Lower leg skin (tissue), 4 donors: Measurements from ENCODE around the gene NCEH1. TPM values are rescaled to one million over a fixed set of nuclear protein-coding genes. Genes with fewer than 3 reads are reported as not detected.
"Not testable (repeated sequence)": the region's sequence is repeated elsewhere in the genome, so short reads cannot be mapped to it uniquely, and the experiment has no call there.

ENCODE experiments used
- DNase-seq, 2 donors: peaks; one replicate each; pipeline ENCODE4 v3.0.0-alpha.2; 2019; ENCODE audit warnings: low spot score in 2 of 2
- H3K4me3 ChIP-seq: fragments of 200-600 bp; sonication (generic); 2 replicates; pipeline ENCODE4 v1.5.1; 2017; ENCODE audit warnings: mild to moderate bottlenecking, low read depth; ENCODE audit not compliant: poor library complexity, severe bottlenecking
- CTCF ChIP-seq, 3 donors: fragments of 450-650 bp; IDR thresholded peaks; one replicate each; pipeline ENCODE4 v1.5.1; 2016; ENCODE audit warnings: antibody characterized with exemption in 3 of 3, mild to moderate bottlenecking in 3 of 3, moderate library complexity in 2 of 3
- POLR2A ChIP-seq, 2 donors: fragments of 450-650 bp; IDR thresholded peaks; one replicate each; pipeline ENCODE4 v1.6.1; 2016 to 2017; ENCODE audit warnings: antibody characterized with exemption in 2 of 2, mild to moderate bottlenecking in 1 of 2, moderate library complexity in 1 of 2
- WGBS, 2 donors: methylation state at CpG; one replicate each; pipeline ENCODE4 v1.1.5; 2018; 5-methylcytosine and 5-hydroxymethylcytosine counted together
- intact Hi-C: fragments of 100-400 bp; cut with DNase I; formaldehyde crosslinking; loops from one replicate; pipeline ENCODE4 v1.15.0; 2023; ENCODE audit warnings: low total_unique reads
- total RNA-seq, 4 donors: library from RNA; depleted of rRNA; stranded (reverse); fragments of >200 nt; gene quantifications; one replicate each; pipeline ENCODE4 v1.1.0, GENCODE V29; 2016

NCEH1 gene
- total RNA-seq, 4 donors from 2014 or later, result 2.1 to 7.8 (median 6.3) TPM

GRCh38 chr3:172596394-172596706 lies 114.5 kb downstream of the NCEH1 start:
- no peak overlapping the region for H3K4me3 ChIP-seq

GRCh38 chr3:172595664-172596393 lies 115.0 kb downstream of the NCEH1 start:
- no peak for TF ChIP-seq POLR2A (IDR thresholded peaks at IDR 0.05)
- TF ChIP-seq CTCF (IDR thresholded peaks at IDR 0.05), result peak in 1 of 3 donors; percentile 85
- no peak overlapping the region for H3K4me3 ChIP-seq
- intact Hi-C loops, result loop anchor here (5.0 kb wide), 1 partner anchor 104 kb away; no protein-coding TSS in a partner anchor
- 2 to 11% methylated on average over 7 of the region's 7 CpGs for WGBS, 2 donors
- DNase-seq, result peak in 1 of 2 donors; percentile 52

More at GRCh38 chr3:172596394-172596706, 114.5 kb downstream of the NCEH1 start:
- DNase-seq, result no peak
- intact Hi-C loops, result loop anchor here (5.0 kb wide), 1 partner anchor 104 kb away; no protein-coding TSS in a partner anchor
- 36 to 37% methylated on average over 2 of the region's 2 CpGs for WGBS, 2 donors
- TF ChIP-seq POLR2A (IDR thresholded peaks at IDR 0.05) (no peak), CTCF (IDR thresholded peaks at IDR 0.05) (no peak)

DNA sequence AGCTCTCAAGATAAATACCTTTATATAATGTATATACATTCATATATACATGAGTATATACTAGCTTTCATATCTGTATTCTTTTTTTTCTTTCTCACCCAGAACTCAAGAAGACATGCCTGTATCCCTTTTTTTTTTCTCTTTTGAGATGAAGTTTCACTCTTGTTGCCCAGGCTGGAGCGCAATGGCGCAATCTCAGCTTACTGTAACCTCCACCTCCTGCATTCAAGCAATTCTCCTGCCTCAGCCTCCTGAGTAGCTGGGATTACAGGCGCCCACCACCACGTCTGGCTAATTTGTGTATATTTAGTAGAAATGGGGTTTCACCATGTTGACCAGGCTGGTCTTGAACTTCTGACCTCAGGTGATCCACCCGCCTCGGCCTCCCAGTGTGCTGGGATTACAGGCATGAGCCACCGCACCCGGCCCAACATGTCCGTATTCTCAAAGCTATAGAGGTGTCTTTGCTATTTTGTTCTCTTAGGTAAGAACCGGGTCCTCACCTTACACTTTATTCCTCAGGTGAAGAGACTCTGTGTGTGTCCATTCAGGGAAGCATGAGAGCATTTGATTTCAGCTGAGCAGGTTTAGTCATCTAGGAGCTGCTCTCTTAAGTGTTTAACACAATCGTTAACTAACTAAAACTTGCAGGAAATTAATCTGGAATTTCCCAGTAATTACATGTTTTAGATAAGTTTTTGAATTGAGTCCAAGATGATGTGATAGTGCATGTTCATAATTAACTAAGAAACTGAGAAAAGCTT lies 115.8 kb downstream of the NCEH1 start:
- 49 to 63% methylated on average over 11 of the region's 11 CpGs for WGBS, 2 donors
- not testable (repeated sequence) for H3K4me3 ChIP-seq, DNase-seq
- intact Hi-C loops, result loop anchor here (5.0 kb wide), 1 partner anchor 103 kb away; no protein-coding TSS in a partner anchor

DNA sequence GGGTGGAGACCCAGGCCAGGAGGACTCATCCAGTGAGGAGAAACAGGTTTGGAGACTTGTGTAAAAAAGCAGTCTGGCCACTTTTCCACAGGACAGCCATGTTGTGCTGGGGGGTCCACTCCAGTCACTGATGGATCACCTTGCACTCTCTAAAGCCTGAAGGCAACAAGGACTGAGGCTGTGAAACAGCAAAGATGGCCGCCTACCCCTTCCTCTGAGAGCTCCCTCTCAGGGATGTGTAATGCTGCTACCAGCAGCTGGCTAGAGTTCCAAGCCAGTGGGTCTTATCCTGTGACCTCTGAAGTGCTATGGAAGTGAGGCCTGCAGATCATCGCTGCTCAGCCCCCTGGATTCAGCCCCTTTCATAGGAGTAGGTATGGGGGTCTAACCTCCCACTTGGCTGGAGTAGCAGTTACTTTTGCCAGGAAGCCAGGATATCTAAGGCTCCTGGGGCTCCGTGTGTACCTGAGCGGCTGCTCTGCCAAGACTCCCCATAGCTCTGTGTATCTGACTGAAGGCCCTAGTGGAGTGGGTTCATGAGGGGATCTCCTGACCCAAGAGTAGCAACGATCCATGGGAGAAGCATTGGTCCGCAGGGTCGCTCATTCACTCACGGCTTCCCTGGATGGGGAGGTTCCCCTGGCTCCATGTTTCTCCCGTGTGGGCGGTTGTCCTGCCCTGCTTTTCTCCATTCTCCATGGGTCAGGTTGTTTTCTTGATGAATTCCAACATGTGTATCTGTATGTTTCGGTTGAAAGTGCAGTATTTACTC lies 117.8 kb downstream of the NCEH1 start:
- no peak for DNase-seq
- intact Hi-C loops, result no loop called here
- 93 to 94% methylated on average over 10 to 11 of the region's 11 CpGs for WGBS, 2 donors
- TF ChIP-seq POLR2A (IDR thresholded peaks at IDR 0.05) (no peak), CTCF (IDR thresholded peaks at IDR 0.05) (no peak)
- no peak overlapping the region for H3K4me3 ChIP-seq

DNA sequence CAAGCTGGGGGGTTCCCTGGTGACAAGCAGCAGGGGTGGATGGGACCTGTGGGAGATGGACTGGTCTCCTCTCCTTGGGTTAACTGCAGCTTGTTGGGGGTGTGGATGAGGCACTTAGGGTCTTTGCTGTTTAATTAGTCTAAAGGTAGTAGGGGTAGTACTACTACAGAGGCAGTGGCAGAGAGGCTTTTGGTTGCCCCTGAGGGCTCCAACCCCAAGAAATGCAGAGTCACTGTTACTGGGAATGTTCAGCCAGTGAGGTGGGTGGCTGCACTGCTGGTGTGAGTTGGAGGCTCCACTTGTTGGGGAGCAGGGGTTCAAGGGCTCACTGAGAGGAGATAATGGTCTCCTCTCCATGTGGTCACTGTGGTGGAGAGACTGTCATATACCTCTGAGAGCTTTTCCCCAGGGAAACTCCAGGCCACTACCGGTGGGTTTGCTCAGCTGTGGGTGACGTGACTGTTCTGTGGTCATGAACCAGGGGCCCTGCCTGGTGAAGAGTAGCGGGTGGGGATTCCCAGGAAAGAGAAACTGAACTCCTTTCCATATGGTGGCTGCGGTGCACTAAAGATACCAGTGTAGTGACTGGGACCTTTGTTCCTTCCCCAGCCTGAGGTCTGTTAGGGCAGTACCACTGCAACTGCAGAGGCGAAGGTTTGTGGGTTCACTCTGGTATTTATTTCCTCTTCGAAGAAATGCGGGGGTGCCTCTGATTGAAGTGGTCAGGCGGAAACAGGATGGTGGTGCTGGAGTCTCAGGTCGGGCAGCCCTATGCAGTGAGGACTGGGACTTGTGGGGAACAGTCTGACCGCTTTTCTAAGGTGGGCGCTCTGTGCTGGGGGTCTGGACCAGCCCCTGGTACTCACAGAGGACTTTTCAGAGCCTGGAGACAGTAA lies 118.7 kb downstream of the NCEH1 start:
- TF ChIP-seq CTCF (IDR thresholded peaks at IDR 0.05) (no peak), POLR2A (IDR thresholded peaks at IDR 0.05) (no peak)
- peak in 1 of 2 donors; percentile 75 for DNase-seq
- WGBS, 2 donors, result 87 to 94% methylated on average over 11 of the region's 11 CpGs
- intact Hi-C loops, result no loop called here
- no peak overlapping the region for H3K4me3 ChIP-seq
